ENCODE results near the gene MAPK10. TPM values are rescaled to one million over a fixed set of nuclear protein-coding genes. Genes with fewer than 3 reads are reported as not detected.

Gene MAPK10
- total and polyA plus RNA-seq, 4 donors: 0.82 to 3.6 (median 2.3) TPM

DNA sequence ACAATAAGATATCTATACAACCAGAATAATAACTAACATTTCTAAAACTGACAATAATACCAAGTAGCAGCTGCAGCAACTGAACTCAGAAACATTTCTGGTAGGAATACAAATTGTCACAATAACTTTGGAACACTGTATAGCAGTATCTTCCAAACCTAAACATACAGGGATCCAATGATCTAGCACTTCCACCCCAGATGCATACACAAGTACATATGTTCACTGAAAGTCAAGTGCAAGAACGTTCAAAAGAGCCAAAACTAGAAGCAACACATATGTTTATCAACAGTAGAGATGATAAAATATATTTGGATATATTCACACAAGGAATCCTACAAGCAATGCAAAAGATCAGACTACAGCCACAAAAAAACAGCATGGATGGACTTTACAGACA is 46.2 kb downstream of the MAPK10 start (continued):
- no peak for TF ChIP-seq YY1 (IDR thresholded peaks at IDR 0.05)

DNA sequence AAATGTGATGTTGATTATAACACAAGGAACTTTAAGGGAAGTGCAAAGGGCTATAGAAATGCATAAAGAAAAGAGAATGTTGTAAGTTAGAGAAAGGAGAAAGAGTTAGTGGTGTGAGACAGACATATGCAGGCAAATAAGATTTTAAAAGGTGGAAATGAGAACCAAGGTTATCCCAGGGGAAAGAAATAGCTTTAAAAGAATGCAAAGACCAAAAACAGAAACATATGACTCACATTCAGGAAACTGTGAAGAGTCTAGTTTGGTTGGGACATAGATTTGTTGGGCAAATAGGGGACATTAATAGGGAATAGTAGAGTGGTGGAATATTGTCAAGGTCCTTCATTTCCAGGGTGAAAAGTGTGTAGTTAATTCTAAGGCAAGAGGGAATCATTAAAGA is 52.4 kb downstream of the MAPK10 start:
- H3K36me3 ChIP-seq (ENCODE audit: control insufficient read depth in 4 of 4, insufficient read depth in 3 of 4, low read depth in 1 of 4, low read length in 3 of 4): no peaks in the 10 kb centered on the region
- no peak overlapping the region for H3K9ac ChIP-seq (ENCODE audit: low read depth in 1 of 2, low read length in 2 of 2)
- DNase-seq (ENCODE audit: low spot score): no peak
- H3K9me3 ChIP-seq (ENCODE audit: control insufficient read depth in 4 of 4, low read length in 3 of 4): peaks cover 0 to 2% (median under 1%) of the 10 kb centered on the region in 4 donors
- no peaks in the 10 kb centered on the region for H3K4me1 ChIP-seq (ENCODE audit: control insufficient read depth in 4 of 4, insufficient read depth in 4 of 4, low read length in 3 of 4)
- H3K27ac ChIP-seq (ENCODE audit: low read depth in 1 of 2, low read length in 2 of 2): no peak overlapping the region
- H3K4me3 ChIP-seq (ENCODE audit: low read depth in 1 of 3, low read length in 3 of 3): no peak overlapping the region
- H3K27me3 ChIP-seq (ENCODE audit: control insufficient read depth in 4 of 4, insufficient read depth in 4 of 4, low read length in 3 of 4): no peaks in the 10 kb centered on the region
- TF ChIP-seq JUND (IDR thresholded peaks at IDR 0.05): no peak
- TF ChIP-seq GABPA (IDR thresholded peaks at IDR 0.05 in 1 of 2, conservative IDR thresholded peaks at IDR 0.05 in 1 of 2): no peak
- TF ChIP-seq RXRA (IDR thresholded peaks at IDR 0.05): no peak
- TF ChIP-seq YY1 (IDR thresholded peaks at IDR 0.05): no peak
- TF ChIP-seq, protein P1, sequence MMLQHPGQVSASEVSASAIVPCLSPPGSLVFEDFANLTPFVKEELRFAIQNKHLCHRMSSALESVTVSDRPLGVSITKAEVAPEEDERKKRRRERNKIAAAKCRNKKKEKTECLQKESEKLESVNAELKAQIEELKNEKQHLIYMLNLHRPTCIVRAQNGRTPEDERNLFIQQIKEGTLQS (IDR thresholded peaks at IDR 0.05): no peak
- TF ChIP-seq HNF4G (IDR thresholded peaks at IDR 0.05): no peak
- TF ChIP-seq HNF4A (conservative IDR thresholded peaks at IDR 0.05): no peak
- TF ChIP-seq, protein P2, sequence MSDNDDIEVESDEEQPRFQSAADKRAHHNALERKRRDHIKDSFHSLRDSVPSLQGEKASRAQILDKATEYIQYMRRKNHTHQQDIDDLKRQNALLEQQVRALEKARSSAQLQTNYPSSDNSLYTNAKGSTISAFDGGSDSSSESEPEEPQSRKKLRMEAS (IDR thresholded peaks at IDR 0.05): no peak

DNA sequence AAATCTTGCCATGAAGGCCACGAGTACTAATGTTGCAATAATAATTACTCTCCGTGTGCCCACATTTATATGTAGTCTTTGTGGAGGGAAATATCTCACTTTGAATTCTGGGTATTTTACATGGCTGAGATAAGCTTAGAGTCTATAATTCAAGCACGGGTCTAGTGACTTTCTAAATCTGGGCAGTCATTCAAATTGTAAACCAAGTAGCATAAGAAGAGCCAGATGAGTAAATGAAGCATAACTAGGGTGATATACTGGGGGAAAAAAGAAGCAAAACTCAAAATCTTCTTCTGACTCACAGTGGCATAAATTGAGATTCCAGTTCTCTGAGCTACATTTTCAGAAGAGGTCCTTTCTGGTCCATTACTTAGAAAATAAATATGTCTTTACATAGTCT is 53.0 kb downstream of the MAPK10 start:
- H3K36me3 ChIP-seq (ENCODE audit: control insufficient read depth in 4 of 4, insufficient read depth in 3 of 4, low read depth in 1 of 4, low read length in 3 of 4): no peaks in the 10 kb centered on the region
- no peak for DNase-seq (ENCODE audit: low spot score)
- H3K27ac ChIP-seq (ENCODE audit: low read depth in 1 of 2, low read length in 2 of 2): no peak overlapping the region
- no peak overlapping the region for H3K4me3 ChIP-seq (ENCODE audit: low read depth in 1 of 3, low read length in 3 of 3)
- H3K9me3 ChIP-seq (ENCODE audit: control insufficient read depth in 4 of 4, low read length in 3 of 4): peaks cover 0 to 4% (median 1%) of the 10 kb centered on the region in 4 donors
- no peaks in the 10 kb centered on the region for H3K4me1 ChIP-seq (ENCODE audit: control insufficient read depth in 4 of 4, insufficient read depth in 4 of 4, low read length in 3 of 4)
- H3K9ac ChIP-seq (ENCODE audit: low read depth in 1 of 2, low read length in 2 of 2): no peak overlapping the region
- WGBS: 70% methylated on average over 3 of the region's 3 CpGs
- no peaks in the 10 kb centered on the region for H3K27me3 ChIP-seq (ENCODE audit: control insufficient read depth in 4 of 4, insufficient read depth in 4 of 4, low read length in 3 of 4)
- TF ChIP-seq JUND (IDR thresholded peaks at IDR 0.05) (no peak), EGR1 (IDR thresholded peaks at IDR 0.05; ENCODE audit: low read depth in 2 of 2) (no peak), GABPA (IDR thresholded peaks at IDR 0.05 in 1 of 2, conservative IDR thresholded peaks at IDR 0.05 in 1 of 2) (no peak), HNF4A (conservative IDR thresholded peaks at IDR 0.05) (no peak), RAD21 (IDR thresholded peaks at IDR 0.05) (no peak), RXRA (IDR thresholded peaks at IDR 0.05) (no peak), HNF4G (IDR thresholded peaks at IDR 0.05) (no peak), FOXA2 (IDR thresholded peaks at IDR 0.05) (no peak), NR2F2 (IDR thresholded peaks at IDR 0.05) (no peak)
- TF ChIP-seq, protein P2 (IDR thresholded peaks at IDR 0.05): no peak
- TF ChIP-seq, protein P3, sequence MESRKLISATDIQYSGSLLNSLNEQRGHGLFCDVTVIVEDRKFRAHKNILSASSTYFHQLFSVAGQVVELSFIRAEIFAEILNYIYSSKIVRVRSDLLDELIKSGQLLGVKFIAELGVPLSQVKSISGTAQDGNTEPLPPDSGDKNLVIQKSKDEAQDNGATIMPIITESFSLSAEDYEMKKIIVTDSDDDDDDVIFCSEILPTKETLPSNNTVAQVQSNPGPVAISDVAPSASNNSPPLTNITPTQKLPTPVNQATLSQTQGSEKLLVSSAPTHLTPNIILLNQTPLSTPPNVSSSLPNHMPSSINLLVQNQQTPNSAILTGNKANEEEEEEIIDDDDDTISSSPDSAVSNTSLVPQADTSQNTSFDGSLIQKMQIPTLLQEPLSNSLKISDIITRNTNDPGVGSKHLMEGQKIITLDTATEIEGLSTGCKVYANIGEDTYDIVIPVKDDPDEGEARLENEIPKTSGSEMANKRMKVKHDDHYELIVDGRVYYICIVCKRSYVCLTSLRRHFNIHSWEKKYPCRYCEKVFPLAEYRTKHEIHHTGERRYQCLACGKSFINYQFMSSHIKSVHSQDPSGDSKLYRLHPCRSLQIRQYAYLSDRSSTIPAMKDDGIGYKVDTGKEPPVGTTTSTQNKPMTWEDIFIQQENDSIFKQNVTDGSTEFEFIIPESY (IDR thresholded peaks at IDR 0.05): no peak
- TF ChIP-seq, protein P4, sequence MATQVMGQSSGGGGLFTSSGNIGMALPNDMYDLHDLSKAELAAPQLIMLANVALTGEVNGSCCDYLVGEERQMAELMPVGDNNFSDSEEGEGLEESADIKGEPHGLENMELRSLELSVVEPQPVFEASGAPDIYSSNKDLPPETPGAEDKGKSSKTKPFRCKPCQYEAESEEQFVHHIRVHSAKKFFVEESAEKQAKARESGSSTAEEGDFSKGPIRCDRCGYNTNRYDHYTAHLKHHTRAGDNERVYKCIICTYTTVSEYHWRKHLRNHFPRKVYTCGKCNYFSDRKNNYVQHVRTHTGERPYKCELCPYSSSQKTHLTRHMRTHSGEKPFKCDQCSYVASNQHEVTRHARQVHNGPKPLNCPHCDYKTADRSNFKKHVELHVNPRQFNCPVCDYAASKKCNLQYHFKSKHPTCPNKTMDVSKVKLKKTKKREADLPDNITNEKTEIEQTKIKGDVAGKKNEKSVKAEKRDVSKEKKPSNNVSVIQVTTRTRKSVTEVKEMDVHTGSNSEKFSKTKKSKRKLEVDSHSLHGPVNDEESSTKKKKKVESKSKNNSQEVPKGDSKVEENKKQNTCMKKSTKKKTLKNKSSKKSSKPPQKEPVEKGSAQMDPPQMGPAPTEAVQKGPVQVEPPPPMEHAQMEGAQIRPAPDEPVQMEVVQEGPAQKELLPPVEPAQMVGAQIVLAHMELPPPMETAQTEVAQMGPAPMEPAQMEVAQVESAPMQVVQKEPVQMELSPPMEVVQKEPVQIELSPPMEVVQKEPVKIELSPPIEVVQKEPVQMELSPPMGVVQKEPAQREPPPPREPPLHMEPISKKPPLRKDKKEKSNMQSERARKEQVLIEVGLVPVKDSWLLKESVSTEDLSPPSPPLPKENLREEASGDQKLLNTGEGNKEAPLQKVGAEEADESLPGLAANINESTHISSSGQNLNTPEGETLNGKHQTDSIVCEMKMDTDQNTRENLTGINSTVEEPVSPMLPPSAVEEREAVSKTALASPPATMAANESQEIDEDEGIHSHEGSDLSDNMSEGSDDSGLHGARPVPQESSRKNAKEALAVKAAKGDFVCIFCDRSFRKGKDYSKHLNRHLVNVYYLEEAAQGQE (IDR thresholded peaks at IDR 0.05): no peak

Data from liver (tissue), 9 donors.